NCI-H187 (cell line): Measurements from ENCODE around the gene PWWP2B.
"Not testable (repeated sequence)": the region's sequence is repeated elsewhere in the genome, so short reads cannot be mapped to it uniquely, and the experiment has no call there.

ENCODE experiments used
- DNase-seq, 2 experiments: peaks; one replicate each; lab custom pipeline; 2025; lab: John Stamatoyannopoulos, UW

PWWP2B gene

DNA sequence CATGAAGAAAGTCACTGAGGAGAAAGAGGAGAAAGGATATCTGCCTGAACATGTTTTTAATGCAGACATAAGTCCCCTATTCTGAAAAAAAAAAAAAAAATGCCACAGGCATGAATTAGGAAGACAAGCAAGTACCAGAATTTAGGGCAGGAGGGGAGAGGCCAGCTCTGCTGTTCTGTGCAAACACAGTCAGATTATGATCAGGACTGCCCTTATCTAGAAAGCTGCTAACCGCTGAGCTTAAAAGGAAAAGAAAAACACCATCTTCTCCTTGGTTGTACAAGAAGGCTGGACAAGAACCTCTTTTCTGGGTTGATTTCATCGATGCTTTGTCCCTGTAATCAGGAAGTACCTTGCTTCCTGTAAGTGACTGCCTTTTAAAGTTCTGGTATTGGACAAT, 15.3 kb upstream of the PWWP2B start:
- no peak for DNase-seq

DNA sequence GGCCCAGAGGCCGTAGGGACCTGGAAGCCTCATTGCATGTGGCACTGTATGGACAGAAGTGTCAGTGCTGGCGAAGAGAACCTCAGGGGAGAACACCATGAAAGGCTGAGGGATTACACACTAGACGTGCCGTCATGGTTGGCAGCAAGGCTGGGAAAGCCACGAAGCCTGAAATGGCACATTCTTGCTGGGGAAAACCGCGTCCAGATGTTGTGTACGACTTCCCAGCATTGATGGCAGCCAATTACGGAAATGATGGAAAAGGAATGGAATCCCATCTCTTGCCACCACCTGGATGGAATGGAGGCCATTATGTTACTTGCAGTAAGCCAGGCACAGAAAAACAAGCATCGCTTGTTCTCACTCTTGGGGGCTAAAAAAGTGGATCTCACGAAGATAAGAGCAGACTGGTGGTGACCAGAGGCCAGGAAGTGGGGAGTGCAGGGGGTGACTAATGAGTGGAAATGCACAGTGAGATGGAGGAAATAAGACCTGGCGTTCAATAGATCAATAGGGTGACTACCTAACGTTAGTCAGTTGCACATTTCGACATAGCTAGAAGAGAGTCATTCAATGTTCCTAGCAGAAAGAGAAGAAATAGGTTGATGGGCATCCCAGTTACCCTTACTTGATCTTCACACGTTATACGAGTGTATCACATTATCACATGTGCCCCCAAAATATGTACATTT, 14.6 kb upstream of the PWWP2B start:
- no peak for DNase-seq

DNA sequence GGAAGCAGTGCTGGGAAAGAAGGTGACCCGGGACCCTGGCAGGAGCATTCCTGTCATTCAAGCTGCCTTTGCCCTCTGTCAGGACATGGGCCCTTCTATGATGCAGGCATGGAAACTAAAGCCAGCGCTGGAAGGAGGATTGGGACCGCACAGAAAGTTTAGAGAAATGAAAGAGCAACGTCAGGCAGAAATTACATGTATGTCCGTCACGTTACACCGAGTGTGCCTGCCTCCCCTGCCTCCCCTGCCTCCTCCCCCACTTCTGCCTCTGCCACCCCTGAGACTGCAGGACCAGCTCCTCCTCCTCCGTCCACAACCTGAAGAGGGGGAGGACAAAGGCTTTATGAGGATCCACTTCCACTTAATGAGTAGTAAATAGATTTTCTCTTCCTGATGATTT, 13.9 kb upstream of the PWWP2B start:
- DNase-seq = no peak

- no peak for DNase-seq
Observed at GRCh38 chr10:132383751-132384196, 13.2 kb upstream of the PWWP2B start.

DNA sequence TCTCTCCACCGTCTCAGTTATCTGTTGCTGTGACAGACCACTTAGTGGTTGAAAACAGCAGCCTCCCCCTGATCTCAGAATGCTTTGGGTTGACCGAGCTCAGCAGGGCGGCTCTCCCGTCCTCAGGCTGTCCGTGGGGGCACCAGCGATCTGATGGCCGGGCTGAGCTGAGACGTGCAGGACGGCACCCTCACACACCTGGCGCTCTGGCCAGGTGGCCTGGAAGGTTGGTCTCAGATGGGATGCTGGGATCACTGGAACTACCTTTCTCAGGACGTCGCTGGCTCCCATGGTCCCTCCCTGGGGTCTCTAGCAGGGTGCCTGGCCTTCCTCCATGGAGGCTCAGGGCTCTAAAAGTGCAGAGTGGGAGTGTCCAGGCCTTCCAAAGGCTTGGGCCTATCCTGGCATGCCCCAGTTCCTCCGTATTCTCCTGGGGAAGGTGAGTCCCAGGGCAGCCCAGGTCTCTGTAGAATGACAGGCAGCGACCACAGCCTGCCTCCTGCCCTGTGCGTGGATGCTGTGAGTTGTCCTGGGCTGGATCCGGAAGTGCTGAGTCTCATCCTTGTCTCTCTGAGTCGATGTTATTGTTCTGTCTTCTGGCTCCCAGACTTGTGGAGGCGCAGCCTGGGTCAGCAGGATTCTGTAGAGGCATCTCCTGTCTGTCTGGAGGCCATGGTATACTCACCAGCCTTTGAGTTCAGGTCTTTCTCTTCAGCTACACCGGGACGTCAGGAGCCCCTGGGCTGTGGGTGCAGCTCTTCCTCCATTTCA, 12.2 kb upstream of the PWWP2B start:
- no peak for DNase-seq

DNA sequence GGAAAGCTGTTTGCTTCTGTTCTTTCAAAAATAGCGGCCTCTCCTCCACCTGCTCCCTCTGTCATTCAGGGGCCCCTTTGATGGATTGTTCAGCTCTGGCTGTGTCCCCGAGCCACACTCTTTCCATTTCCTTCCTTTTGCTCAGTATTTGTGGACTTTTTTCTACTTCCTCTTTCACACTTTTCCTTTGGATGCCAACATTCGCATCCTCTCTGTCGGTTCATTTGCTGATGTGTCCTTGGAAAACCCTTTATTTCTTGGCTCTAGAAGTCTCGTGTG, 11.7 kb upstream of the PWWP2B start:
- DNase-seq = no peak

GRCh38 chr10:132385721-132386418, 11.1 kb upstream of the PWWP2B start:
- DNase-seq = no peak

DNA sequence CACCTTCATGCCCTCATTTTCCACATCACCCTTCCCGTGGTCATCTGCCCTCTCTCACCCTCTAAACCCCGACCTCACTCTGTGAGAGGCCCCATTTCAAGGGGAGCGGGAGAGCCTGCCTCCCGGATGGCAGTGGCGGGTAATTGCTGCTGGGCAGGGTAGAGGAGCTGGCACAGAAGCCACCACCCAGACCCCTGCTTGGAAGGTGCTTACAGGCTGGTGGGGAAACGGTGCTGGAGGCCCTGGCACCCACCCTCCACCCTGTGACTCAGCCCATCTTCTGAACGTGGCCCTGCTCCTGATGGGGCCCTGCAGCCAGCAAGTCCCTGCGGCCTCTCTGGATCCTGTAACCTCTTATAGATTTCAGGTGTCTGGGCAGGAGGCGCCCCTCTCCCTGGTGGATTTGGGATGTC, 10.6 kb upstream of the PWWP2B start:
- no peak for DNase-seq

GRCh38 chr10:132386896-132387295, 10.1 kb upstream of the PWWP2B start:
- not testable (repeated sequence) for DNase-seq

- no peak for DNase-seq
Observed at GRCh38 chr10:132387764-132388210, 9.2 kb upstream of the PWWP2B start.

- DNase-seq = no peak
Observed at GRCh38 chr10:132388891-132389432, 8.0 kb upstream of the PWWP2B start.

DNA sequence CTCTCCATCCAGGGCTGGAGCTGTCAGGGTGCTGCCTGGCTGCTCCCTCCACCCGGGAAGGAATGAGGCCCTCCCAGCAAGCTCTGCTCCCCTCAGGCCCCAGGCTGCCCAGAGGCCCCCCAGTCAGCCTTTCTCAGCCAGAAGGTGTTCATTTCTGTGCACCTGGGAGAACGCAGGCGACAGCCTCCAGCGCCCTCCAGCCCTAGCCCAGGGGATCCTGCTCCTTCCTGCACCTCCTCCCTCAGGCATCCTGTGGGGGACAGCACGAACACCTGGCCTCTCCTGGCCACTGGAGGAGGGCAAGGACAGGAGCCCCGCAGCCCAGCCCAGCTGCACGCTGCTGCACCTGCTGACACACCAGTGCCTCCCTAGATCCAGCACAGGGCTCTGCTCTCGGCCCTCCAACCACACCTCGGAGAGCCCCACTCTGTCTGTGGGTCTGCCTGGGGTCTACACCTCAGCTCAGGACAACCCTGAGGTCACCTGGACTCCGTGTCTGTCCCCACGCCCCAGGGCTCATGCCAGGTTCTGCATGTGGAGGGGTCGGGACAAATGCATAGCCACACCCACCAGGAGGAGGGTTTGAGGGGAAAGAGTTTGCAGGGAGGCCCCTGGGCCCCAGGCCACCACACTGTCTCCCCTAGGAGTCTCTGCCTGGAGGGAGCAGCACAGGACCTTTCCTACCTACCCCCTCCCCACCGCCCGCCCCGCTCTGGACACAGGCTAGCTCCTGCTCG, 7.4 kb upstream of the PWWP2B start:
- no peak for DNase-seq

DNA sequence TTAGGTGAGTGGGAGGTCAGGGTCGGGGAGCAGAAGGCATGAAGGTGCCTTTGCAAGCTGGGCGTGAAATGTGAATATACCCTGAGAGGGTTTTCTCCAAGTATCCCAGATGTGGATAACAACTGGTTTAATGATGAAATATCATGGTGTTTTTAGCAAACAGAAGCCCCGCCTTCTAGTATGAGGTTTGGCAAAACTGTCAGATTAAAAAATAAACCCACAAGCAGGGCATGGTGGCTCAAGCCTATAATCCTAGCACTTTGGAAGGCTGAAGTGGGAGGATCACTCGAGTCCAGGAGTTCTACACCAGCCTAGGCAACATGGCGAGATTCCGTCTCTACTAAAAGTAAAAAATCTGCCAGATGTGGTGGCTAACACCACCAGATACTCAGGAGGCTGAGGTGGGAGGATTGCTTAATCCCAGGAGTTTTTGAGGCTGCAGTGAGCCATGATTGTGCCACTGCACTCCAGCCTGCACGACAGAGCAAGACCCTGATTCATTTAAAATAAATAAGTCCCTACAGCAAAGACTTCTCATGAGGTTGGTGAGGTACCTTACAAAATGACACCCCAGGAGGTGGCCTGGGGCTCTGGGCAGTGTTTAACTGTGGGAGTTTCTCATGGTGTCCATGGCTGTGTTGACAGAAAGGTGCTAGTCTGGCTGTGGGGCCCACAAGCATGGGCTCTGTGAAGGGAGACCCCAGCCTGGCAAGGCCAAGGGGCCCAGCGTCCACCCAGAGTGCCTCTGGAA, 6.7 kb upstream of the PWWP2B start:
- no peak for DNase-seq

- DNase-seq = no peak
Observed at GRCh38 chr10:132390921-132391675, 5.9 kb upstream of the PWWP2B start.

- no peak for DNase-seq
Observed at GRCh38 chr10:132391676-132392020, 5.4 kb upstream of the PWWP2B start.

DNA sequence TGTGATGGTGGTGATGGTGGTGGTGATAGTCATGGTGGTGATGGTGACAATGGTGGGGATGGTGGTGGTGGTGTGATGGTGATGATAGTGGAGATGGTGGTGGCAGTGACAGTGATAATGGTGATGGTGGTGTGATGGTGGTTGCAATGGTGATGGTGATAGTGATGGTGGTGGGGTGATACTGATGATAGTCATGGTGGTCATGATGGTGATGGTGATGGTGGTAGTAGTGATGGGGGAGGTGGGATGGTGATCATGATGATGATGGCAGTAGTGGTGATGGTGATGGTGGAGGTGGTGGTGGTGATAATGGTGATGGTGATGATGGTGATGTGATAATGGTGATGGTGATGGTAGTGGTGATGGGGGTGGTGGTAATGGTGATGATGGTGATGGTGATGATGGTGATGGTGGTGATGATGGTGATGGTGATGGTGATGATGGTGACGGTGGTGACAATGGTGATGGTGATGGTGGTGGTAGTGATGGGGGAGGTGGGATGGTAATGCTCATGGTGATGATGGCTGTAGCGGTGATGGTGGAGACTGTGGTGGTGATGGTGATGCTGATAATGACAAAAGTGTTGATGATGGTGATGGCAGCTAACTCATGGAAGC, 4.7 kb upstream of the PWWP2B start:
- DNase-seq = no peak

- DNase-seq = no peak
Observed at GRCh38 chr10:132392811-132393694, 3.9 kb upstream of the PWWP2B start.

DNA sequence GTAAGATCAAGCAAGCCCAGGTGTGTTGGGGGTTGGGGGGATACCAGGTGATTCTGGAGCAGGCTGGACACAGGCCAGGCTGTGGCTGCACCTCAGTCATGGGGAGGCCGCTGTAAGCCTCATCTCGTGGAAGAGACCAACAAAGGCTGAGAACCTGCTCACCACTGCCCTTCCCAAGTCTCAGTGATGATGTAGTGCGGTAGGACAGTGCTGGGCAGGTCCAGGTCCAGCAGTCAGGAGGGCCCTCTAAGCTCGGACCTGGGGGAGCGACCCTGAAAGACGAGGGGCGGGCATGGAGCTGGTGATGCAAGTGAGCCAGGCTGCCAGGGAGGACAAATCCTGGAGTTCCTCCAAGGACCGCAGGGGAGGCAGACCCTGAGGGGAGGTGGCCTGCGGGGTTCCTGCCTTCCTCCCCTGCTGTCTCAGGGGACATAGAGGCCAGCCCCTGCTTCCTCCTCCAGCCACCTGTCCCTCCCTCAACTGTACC, 3.3 kb upstream of the PWWP2B start:
- DNase-seq = no peak

GRCh38 chr10:132394201-132394811, 2.7 kb upstream of the PWWP2B start:
- DNase-seq = no peak
